Endothelial cell of umbilical vein (primary cell): ENCODE results near the gene USP31. TPM values are rescaled to one million over a fixed set of nuclear protein-coding genes. Genes with fewer than 3 reads are reported as not detected.

Source experiments
- BruUV-seq: library from RNA; stranded (reverse); fragments of 400-500 nt; replicated peaks from 2 replicates; lab custom pipeline; 2021; lab: Mats Ljungman, UMichigan
- CTCF ChIA-PET: fragments of 300-600, 350-600 bp; sonication (Branson Sonifier 250); formaldehyde crosslinking; loops from one replicate; lab custom pipeline; 2021; ENCODE audit warnings: antibody characterized with exemption, inconsistent platforms; lab: Charles Lee
- POLR2A ChIA-PET: fragments of 300-600, 350-600 bp; sonication (Branson Sonifier 250); formaldehyde crosslinking; loops from one replicate; lab custom pipeline; 2021; ENCODE audit warnings: antibody characterized with exemption, inconsistent platforms; lab: Charles Lee
- DNase-seq: peaks from one replicate; pipeline ENCODE4 v3.0.0-alpha.2; 2011; ENCODE audit warnings: low read depth, low spot score
- FAIRE-seq: peaks from 2 replicates; lab custom pipeline; 2011; peaks lifted over from hg19 to GRCh38; lab: Jason Lieb, UNC
- H2AFZ ChIP-seq: 2 replicates; pipeline ENCODE4 v1.6.0; 2012; ENCODE audit warnings: low read depth, low read length, control low read depth, inconsistent platforms
- H3K27ac ChIP-seq: 2 replicates; pipeline ENCODE4 v1.5.1; 2011; ENCODE audit warnings: low read depth, mild to moderate bottlenecking, control low read depth, low read length, moderate library complexity; ENCODE audit not compliant: insufficient read depth
- H3K27me3 ChIP-seq, 2 experiments: 2 replicates each; pipeline versions ENCODE4 v1.6.0 to v1.6.1; 2011; ENCODE audit warnings: low read length in 2 of 2, mixed read lengths in 1 of 2; ENCODE audit not compliant: control insufficient read depth in 2 of 2, insufficient read depth in 2 of 2
- H3K36me3 ChIP-seq, 2 experiments: 2 replicates in 1 of 2; 3 replicates in 1 of 2; pipeline ENCODE4 v1.5.1; 2011; ENCODE audit warnings: low read length in 2 of 2, mild to moderate bottlenecking in 1 of 2, moderate library complexity in 1 of 2; ENCODE audit not compliant: control insufficient read depth in 2 of 2, insufficient read depth in 2 of 2; ENCODE audit errors: extremely low read depth in 1 of 2
- H3K4me1 ChIP-seq: 3 replicates; pipeline ENCODE4 v1.5.1; 2011; ENCODE audit warnings: mild to moderate bottlenecking, low read length; ENCODE audit not compliant: control insufficient read depth, insufficient read depth; ENCODE audit errors: extremely low read depth
- H3K4me2 ChIP-seq: 2 replicates; pipeline ENCODE4 v1.6.1; 2011; ENCODE audit warnings: low read length, control low read depth, mixed read lengths; ENCODE audit not compliant: insufficient read depth
- H3K4me3 ChIP-seq, 3 experiments: fragments of 200-600 bp in 1 of 3; sonication (generic), shearing (Covaris generic) in 1 of 3; replicated peaks in 1 of 3; 2 replicates each; pipeline ENCODE4 v1.5.1; 2011 to 2016; ENCODE audit warnings: control low read depth in 3 of 3, low read length in 3 of 3, mild to moderate bottlenecking in 2 of 3, inconsistent platforms in 1 of 3, low read depth in 1 of 3, moderate library complexity in 1 of 3; ENCODE audit not compliant: insufficient read depth in 1 of 3
- H3K79me2 ChIP-seq: 2 replicates; pipeline ENCODE4 v1.6.0; 2012; ENCODE audit warnings: low read length, inconsistent platforms; ENCODE audit not compliant: control insufficient read depth, insufficient read depth
- H3K9ac ChIP-seq: replicated peaks from 2 replicates; pipeline ENCODE3; 2011; ENCODE audit warnings: low read length, control low read depth; ENCODE audit not compliant: insufficient read depth; ENCODE audit errors: extremely low read depth
- H3K9me1 ChIP-seq: replicated peaks from 3 replicates; pipeline ENCODE4 v1.6.0; 2011; ENCODE audit warnings: mild to moderate bottlenecking, low read length; ENCODE audit not compliant: control insufficient read depth, insufficient read depth; ENCODE audit errors: extremely low read depth
- H3K9me3 ChIP-seq: replicated peaks from 2 replicates; pipeline ENCODE4 v1.5.1; 2012; ENCODE audit warnings: low read length, inconsistent platforms; ENCODE audit not compliant: control insufficient read depth, insufficient read depth
- H4K20me1 ChIP-seq: replicated peaks from 2 replicates; pipeline ENCODE3; 2011; ENCODE audit warnings: mild to moderate bottlenecking, low read length; ENCODE audit not compliant: control insufficient read depth, insufficient read depth; ENCODE audit errors: extremely low read depth
- EZH2 ChIP-seq: IDR thresholded peaks from 2 replicates; pipeline ENCODE4 v1.6.1; 2012; ENCODE audit warnings: borderline replicate concordance, low read depth, mild to moderate bottlenecking, moderate library complexity, low read length, inconsistent platforms; ENCODE audit not compliant: severe bottlenecking
- FOS ChIP-seq: IDR thresholded peaks from 2 replicates; pipeline ENCODE4 v1.6.1; 2011; ENCODE audit warnings: mild to moderate bottlenecking, low read length, moderate library complexity, borderline replicate concordance; ENCODE audit not compliant: insufficient read depth
- GATA2 ChIP-seq: IDR thresholded peaks from 2 replicates; pipeline ENCODE4 v1.7.0; 2011; ENCODE audit warnings: low read depth, mild to moderate bottlenecking, moderate library complexity, mixed read lengths, low read length; ENCODE audit not compliant: insufficient read length, insufficient read depth
- JUN ChIP-seq: IDR thresholded peaks from 2 replicates; pipeline ENCODE4 v1.6.1; 2011; ENCODE audit warnings: borderline replicate concordance, low read depth; ENCODE audit not compliant: insufficient read length, insufficient read depth
- MYC ChIP-seq: IDR thresholded peaks from one replicate; pipeline ENCODE4 v1.6.1; 2011; ENCODE audit warnings: mild to moderate bottlenecking, low read depth, low read length
- POLR2A ChIP-seq: IDR thresholded peaks from 2 replicates; pipeline ENCODE4 v1.6.1; 2012; ENCODE audit warnings: low read depth, mild to moderate bottlenecking, control low read depth, low read length
- POLR2AphosphoS5 ChIP-seq: IDR thresholded peaks from 2 replicates; pipeline ENCODE4 v1.6.1; 2012; ENCODE audit warnings: low read depth, mild to moderate bottlenecking, control low read depth, low read length, moderate library complexity; ENCODE audit not compliant: insufficient read depth
- dilution Hi-C: fragments of 300-500 bp; cut with MboI; formaldehyde crosslinking; loops from one replicate; pipeline ENCODE4 v1.15.0; 2019; ENCODE audit warnings: low sequenced_read_pairs; ENCODE audit not compliant: extremely low pct_ligation_motif_present
- intact Hi-C: fragments of 100-400 bp; cut with micrococcal nuclease; formaldehyde crosslinking; loops from one replicate; pipeline ENCODE4 v1.10.0; 2022
- polyA plus RNA-seq, 4 experiments: library from polyadenylated mRNA; depleted of rRNA in 3 of 4; stranded (reverse) in 3 of 4; unstranded in 1 of 4; fragments of >200 nt; gene quantifications; 2 replicates each; pipeline versions ENCODE4 v1.2.1 to v1.2.3, GENCODE V29; 2011 to 2012; ENCODE audit warnings: missing spikeins in 1 of 4
- total RNA-seq: library from RNA; stranded (reverse); gene quantifications from 2 replicates; pipeline ENCODE4 v1.2.3, GENCODE V29; 2021
- TF ChIP-seq, protein P1 (sequence below), 2 donors: IDR thresholded peaks; 1 replicate in 1 of 2; 2 replicates in 1 of 2; pipeline ENCODE4 v1.5.1; 2011; ENCODE audit warnings: low read length in 2 of 2, mild to moderate bottlenecking in 2 of 2, moderate library complexity in 2 of 2, control low read depth in 1 of 2, inconsistent platforms in 1 of 2, low read depth in 1 of 2; ENCODE audit not compliant: insufficient read depth in 1 of 2; ENCODE audit errors: extremely low read depth in 1 of 2
- TF ChIP-seq, protein P2 (sequence below): IDR thresholded peaks from 2 replicates; pipeline ENCODE4 v1.6.1; 2011; ENCODE audit not compliant: insufficient read depth, insufficient read length

Gene USP31
- total and polyA plus RNA-seq, 2 donors (not counting 3 experiments of a cell fraction or from before 2014, with no cell fraction given) = 14.5 to 42.4 TPM

DNA sequence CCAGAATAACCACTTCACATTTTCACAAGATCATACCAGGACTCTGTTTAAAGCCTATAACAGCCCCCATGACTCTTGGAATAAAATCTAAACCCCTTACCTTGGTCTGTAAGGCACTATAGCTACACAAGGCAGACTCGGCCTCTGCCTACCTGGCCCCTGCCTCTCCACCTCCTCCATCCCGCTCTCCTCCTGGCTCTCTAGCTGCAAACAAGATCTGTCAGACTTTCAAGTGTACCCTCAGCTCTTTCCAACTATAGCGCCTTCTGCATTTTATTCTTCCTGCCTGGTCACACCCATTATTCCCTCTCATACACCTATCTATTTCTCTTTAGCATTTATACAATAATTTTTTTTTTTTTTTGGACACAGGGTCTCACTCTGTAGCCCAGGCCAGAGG, 8.2 kb downstream of the USP31 start:
- no peak overlapping the region for H3K27ac ChIP-seq
- TF ChIP-seq, protein P1, sequence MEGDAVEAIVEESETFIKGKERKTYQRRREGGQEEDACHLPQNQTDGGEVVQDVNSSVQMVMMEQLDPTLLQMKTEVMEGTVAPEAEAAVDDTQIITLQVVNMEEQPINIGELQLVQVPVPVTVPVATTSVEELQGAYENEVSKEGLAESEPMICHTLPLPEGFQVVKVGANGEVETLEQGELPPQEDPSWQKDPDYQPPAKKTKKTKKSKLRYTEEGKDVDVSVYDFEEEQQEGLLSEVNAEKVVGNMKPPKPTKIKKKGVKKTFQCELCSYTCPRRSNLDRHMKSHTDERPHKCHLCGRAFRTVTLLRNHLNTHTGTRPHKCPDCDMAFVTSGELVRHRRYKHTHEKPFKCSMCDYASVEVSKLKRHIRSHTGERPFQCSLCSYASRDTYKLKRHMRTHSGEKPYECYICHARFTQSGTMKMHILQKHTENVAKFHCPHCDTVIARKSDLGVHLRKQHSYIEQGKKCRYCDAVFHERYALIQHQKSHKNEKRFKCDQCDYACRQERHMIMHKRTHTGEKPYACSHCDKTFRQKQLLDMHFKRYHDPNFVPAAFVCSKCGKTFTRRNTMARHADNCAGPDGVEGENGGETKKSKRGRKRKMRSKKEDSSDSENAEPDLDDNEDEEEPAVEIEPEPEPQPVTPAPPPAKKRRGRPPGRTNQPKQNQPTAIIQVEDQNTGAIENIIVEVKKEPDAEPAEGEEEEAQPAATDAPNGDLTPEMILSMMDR (IDR thresholded peaks at IDR 0.05; ENCODE audit: extremely low read depth in 1 of 2, insufficient read depth in 1 of 2, low read depth in 1 of 2, low read length in 2 of 2) = no peak
- TF ChIP-seq GATA2 (no peak), MYC (no peak), FOS (no peak), POLR2A (no peak), JUN (no peak), POLR2AphosphoS5 (no peak), EZH2 (no peak)
- TF ChIP-seq, protein P2, sequence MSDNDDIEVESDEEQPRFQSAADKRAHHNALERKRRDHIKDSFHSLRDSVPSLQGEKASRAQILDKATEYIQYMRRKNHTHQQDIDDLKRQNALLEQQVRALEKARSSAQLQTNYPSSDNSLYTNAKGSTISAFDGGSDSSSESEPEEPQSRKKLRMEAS = no peak
- CTCF ChIA-PET = interaction anchor here (1.7 kb wide), 1 partner anchor 293 kb away, joined by 4 read pairs; no protein-coding TSS in a partner anchor
- no peaks in the 10 kb centered on the region for H3K36me3 ChIP-seq
- H3K79me2 ChIP-seq = peaks cover 88% of the 10 kb centered on the region
- no peaks in the 10 kb centered on the region for H3K9me3 ChIP-seq
- BruUV-seq = no TSS peak
- H3K4me2 ChIP-seq = no peak overlapping the region
- H4K20me1 ChIP-seq = peaks cover 6% of the 10 kb centered on the region
- H3K4me3 ChIP-seq = no peak overlapping the region
- no peaks in the 10 kb centered on the region for H3K27me3 ChIP-seq
- H3K9ac ChIP-seq = no peak overlapping the region
- POLR2A ChIA-PET = no interaction called here
- H3K9me1 ChIP-seq = no peaks in the 10 kb centered on the region
- no peak overlapping the region for H2AFZ ChIP-seq
- FAIRE-seq (no peak), DNase-seq (no peak)
- intact Hi-C loops = no loop called here
- H3K4me1 ChIP-seq = peaks cover 5% of the 10 kb centered on the region
- dilution Hi-C loops = no loop called here
